Measurements from ENCODE around the gene VSIR. TPM values are rescaled to one million over a fixed set of nuclear protein-coding genes. Genes with fewer than 3 reads are reported as not detected.

VSIR gene
- total RNA-seq, 1 donor from 2014 or later, result 0.29 TPM

GRCh38 chr10:71746344-71747037 is 26.8 kb downstream of the VSIR start:
- Mint-ChIP-seq H3K4me3 (ENCODE audit: unreplicated experiment) (no peak overlapping the region), H3K36me3 (ENCODE audit: unreplicated experiment) (peaks cover 7% of the 10 kb centered on the region), H3K27ac (ENCODE audit: unreplicated experiment) (no peak overlapping the region), H3K9me3 (ENCODE audit: unreplicated experiment) (peaks cover 5% of the 10 kb centered on the region), H3K4me1 (ENCODE audit: low read depth, unreplicated experiment) (peaks cover 9% of the 10 kb centered on the region), H3K27me3 (ENCODE audit: unreplicated experiment) (peaks cover 1% of the 10 kb centered on the region)
- DNase-seq, result no peak
- TF ChIP-seq CTCF (IDR thresholded peaks at IDR 0.05; ENCODE audit: partially characterized antibody, unreplicated experiment), result no peak

GRCh38 chr10:71745664-71746250 is 27.6 kb downstream of the VSIR start:
- Mint-ChIP-seq H3K4me1 (ENCODE audit: low read depth, unreplicated experiment) (peaks cover 9% of the 10 kb centered on the region), H3K36me3 (ENCODE audit: unreplicated experiment) (peaks cover 7% of the 10 kb centered on the region), H3K4me3 (ENCODE audit: unreplicated experiment) (no peak overlapping the region), H3K27ac (ENCODE audit: unreplicated experiment) (no peak overlapping the region), H3K9me3 (ENCODE audit: unreplicated experiment) (peaks cover 5% of the 10 kb centered on the region), H3K27me3 (ENCODE audit: unreplicated experiment) (peaks cover 1% of the 10 kb centered on the region)
- no peak for DNase-seq
- TF ChIP-seq CTCF (IDR thresholded peaks at IDR 0.05; ENCODE audit: partially characterized antibody, unreplicated experiment), result no peak

GRCh38 chr10:71744897-71745663 is 28.2 kb downstream of the VSIR start:
- Mint-ChIP-seq H3K27me3 (ENCODE audit: unreplicated experiment) (peaks cover 1% of the 10 kb centered on the region), H3K4me1 (ENCODE audit: low read depth, unreplicated experiment) (peaks cover 6% of the 10 kb centered on the region), H3K9me3 (ENCODE audit: unreplicated experiment) (peaks cover 5% of the 10 kb centered on the region), H3K4me3 (ENCODE audit: unreplicated experiment) (no peak overlapping the region), H3K27ac (ENCODE audit: unreplicated experiment) (no peak overlapping the region), H3K36me3 (ENCODE audit: unreplicated experiment) (peaks cover 7% of the 10 kb centered on the region)
- TF ChIP-seq CTCF (IDR thresholded peaks at IDR 0.05; ENCODE audit: partially characterized antibody, unreplicated experiment), result no peak
- DNase-seq, result no peak

- DNase-seq, result no peak
- Mint-ChIP-seq H3K4me3 (ENCODE audit: unreplicated experiment) (no peak overlapping the region), H3K36me3 (ENCODE audit: unreplicated experiment) (peaks cover 7% of the 10 kb centered on the region), H3K27ac (ENCODE audit: unreplicated experiment) (no peak overlapping the region), H3K9me3 (ENCODE audit: unreplicated experiment) (peaks cover 5% of the 10 kb centered on the region), H3K4me1 (ENCODE audit: low read depth, unreplicated experiment) (peaks cover 6% of the 10 kb centered on the region), H3K27me3 (ENCODE audit: unreplicated experiment) (peaks cover 1% of the 10 kb centered on the region)
- TF ChIP-seq CTCF (IDR thresholded peaks at IDR 0.05; ENCODE audit: partially characterized antibody, unreplicated experiment), result no peak
These were observed 29.5 kb downstream of the VSIR start for GRCh38 chr10:71743866-71744265.
